ENCODE data around the gene GSTO2.
A peak's percentile ranks its signal among the peaks of the same experiment; 100 is the strongest.

GSTO2 gene

GRCh38 chr10:104268713-104269645, at the start of gene GSTO2:
Gene GSTO2, plus strand, starts transcription at chr10:104269184. Its CDS starts 5,732 bp downstream, at chr10:104274916.
- peak within 1 kb of the TSS; percentile 74 for H3K4me3 ChIP-seq (ENCODE audit: control insufficient read depth, low read depth, low read length)
- no peak for TF ChIP-seq CTCF (conservative IDR thresholded peaks at IDR 0.05; ENCODE audit: control insufficient read depth, insufficient read depth, low read depth, low read length)
- peak; percentile 97 for DNase-seq (ENCODE audit: low read depth)

GRCh38 chr10:104220522-104220921, 48.5 kb upstream of the GSTO2 start:
- TF ChIP-seq CTCF (conservative IDR thresholded peaks at IDR 0.05; ENCODE audit: control insufficient read depth, insufficient read depth, low read depth, low read length), result no peak
- no peak for DNase-seq (ENCODE audit: low read depth)
- H3K4me3 ChIP-seq (ENCODE audit: control insufficient read depth, low read depth, low read length), result no peak overlapping the region

GRCh38 chr10:104223304-104223703, 45.7 kb upstream of the GSTO2 start:
- TF ChIP-seq CTCF (conservative IDR thresholded peaks at IDR 0.05; ENCODE audit: control insufficient read depth, insufficient read depth, low read depth, low read length), result no peak
- no peak for DNase-seq (ENCODE audit: low read depth)
- H3K4me3 ChIP-seq (ENCODE audit: control insufficient read depth, low read depth, low read length), result no peak overlapping the region

- DNase-seq (ENCODE audit: low read depth), result no peak
- no peak overlapping the region for H3K4me3 ChIP-seq (ENCODE audit: control insufficient read depth, low read depth, low read length)
- no peak for TF ChIP-seq CTCF (conservative IDR thresholded peaks at IDR 0.05; ENCODE audit: control insufficient read depth, insufficient read depth, low read depth, low read length)
These were observed 38.5 kb upstream of the GSTO2 start for GRCh38 chr10:104230490-104230889.

GRCh38 chr10:104231784-104232612, 37.0 kb upstream of the GSTO2 start, which contains the start of gene CFAP43:
Gene CFAP43, minus strand, starts transcription at chr10:104232364. Its CDS starts 118 bp downstream, at chr10:104232246.
- H3K4me3 ChIP-seq (ENCODE audit: control insufficient read depth, low read depth, low read length), result peak within 1 kb of the TSS; percentile 57
- TF ChIP-seq CTCF (conservative IDR thresholded peaks at IDR 0.05; ENCODE audit: control insufficient read depth, insufficient read depth, low read depth, low read length), result no peak
- DNase-seq (ENCODE audit: low read depth), result peak; percentile 92

GRCh38 chr10:104232613-104233102, 36.3 kb upstream of the GSTO2 start:
- DNase-seq (ENCODE audit: low read depth), result no peak
- peak overlapping the region; percentile 57 for H3K4me3 ChIP-seq (ENCODE audit: control insufficient read depth, low read depth, low read length)
- no peak for TF ChIP-seq CTCF (conservative IDR thresholded peaks at IDR 0.05; ENCODE audit: control insufficient read depth, insufficient read depth, low read depth, low read length)
